ENCODE results near the gene COL5A2.

The COL5A2 gene

GRCh38 chr2:189057316-189057715 is 122.2 kb downstream of the COL5A2 start:
- Histone ChIP-seq H2AFZ (ENCODE audit: low read depth, low read length) (no peak overlapping the region), H3K9ac (ENCODE audit: low read length) (no peak overlapping the region), H4K20me1 (ENCODE audit: insufficient read depth, low read length) (no peaks in the 10 kb centered on the region), H3K36me3 (replicated peaks; ENCODE audit: low read depth, low read length) (no peaks in the 10 kb centered on the region), H3K27ac (ENCODE audit: low read length) (no peak overlapping the region), H3K4me1 (ENCODE audit: low read length) (no peaks in the 10 kb centered on the region), H3K4me3 (ENCODE audit: low read length) (no peak overlapping the region), H3K4me2 (ENCODE audit: low read length) (no peak overlapping the region), H3K27me3 (ENCODE audit: low read depth, low read length) (no peaks in the 10 kb centered on the region), H3K79me2 (ENCODE audit: low read length) (no peaks in the 10 kb centered on the region), H3K9me3 (ENCODE audit: insufficient read depth, low read length) (no peaks in the 10 kb centered on the region)
- TF ChIP-seq EZH2phosphoT487 (IDR thresholded peaks at IDR 0.05; ENCODE audit: low read depth) (no peak), CTCF (IDR thresholded peaks at IDR 0.05; ENCODE audit: low read depth, low read length) (no peak)

GRCh38 chr2:189056200-189057106 is 123.1 kb downstream of the COL5A2 start:
- H3K79me2 ChIP-seq (ENCODE audit: low read length), result no peaks in the 10 kb centered on the region
- no peak overlapping the region for H3K4me2 ChIP-seq (ENCODE audit: low read length)
- H3K4me1 ChIP-seq (ENCODE audit: low read length), result no peaks in the 10 kb centered on the region
- no peak for TF ChIP-seq EZH2phosphoT487 (IDR thresholded peaks at IDR 0.05; ENCODE audit: low read depth)
- no peak for TF ChIP-seq CTCF (IDR thresholded peaks at IDR 0.05; ENCODE audit: low read depth, low read length)
- H3K9me3 ChIP-seq (ENCODE audit: insufficient read depth, low read length), result no peaks in the 10 kb centered on the region
- H3K27me3 ChIP-seq (ENCODE audit: low read depth, low read length), result no peaks in the 10 kb centered on the region
- H2AFZ ChIP-seq (ENCODE audit: low read depth, low read length), result no peak overlapping the region
- no peak overlapping the region for H3K4me3 ChIP-seq (ENCODE audit: low read length)
- H3K9ac ChIP-seq (ENCODE audit: low read length), result no peak overlapping the region
- H4K20me1 ChIP-seq (ENCODE audit: insufficient read depth, low read length), result no peaks in the 10 kb centered on the region
- no peak overlapping the region for H3K27ac ChIP-seq (ENCODE audit: low read length)
- H3K36me3 ChIP-seq (replicated peaks; ENCODE audit: low read depth, low read length), result no peaks in the 10 kb centered on the region

GRCh38 chr2:189050165-189050712 is 129.3 kb downstream of the COL5A2 start:
- TF ChIP-seq EZH2phosphoT487 (IDR thresholded peaks at IDR 0.05; ENCODE audit: low read depth), result no peak
- no peak for TF ChIP-seq CTCF (IDR thresholded peaks at IDR 0.05; ENCODE audit: low read depth, low read length)
- H3K4me1 ChIP-seq (ENCODE audit: low read length), result no peaks in the 10 kb centered on the region
- no peak overlapping the region for H3K27ac ChIP-seq (ENCODE audit: low read length)

GRCh38 chr2:189049709-189050164 is 129.8 kb downstream of the COL5A2 start:
- no peak for TF ChIP-seq CTCF (IDR thresholded peaks at IDR 0.05; ENCODE audit: low read depth, low read length)
- TF ChIP-seq EZH2phosphoT487 (IDR thresholded peaks at IDR 0.05; ENCODE audit: low read depth), result no peak
- Histone ChIP-seq H3K4me3 (ENCODE audit: low read length) (no peak overlapping the region), H3K4me1 (ENCODE audit: low read length) (no peaks in the 10 kb centered on the region), H3K27me3 (ENCODE audit: low read depth, low read length) (no peaks in the 10 kb centered on the region), H2AFZ (ENCODE audit: low read depth, low read length) (no peak overlapping the region), H3K36me3 (replicated peaks; ENCODE audit: low read depth, low read length) (no peaks in the 10 kb centered on the region), H3K9ac (ENCODE audit: low read length) (no peak overlapping the region), H4K20me1 (ENCODE audit: insufficient read depth, low read length) (no peaks in the 10 kb centered on the region), H3K79me2 (ENCODE audit: low read length) (no peaks in the 10 kb centered on the region), H3K27ac (ENCODE audit: low read length) (no peak overlapping the region), H3K4me2 (ENCODE audit: low read length) (no peak overlapping the region), H3K9me3 (ENCODE audit: insufficient read depth, low read length) (no peaks in the 10 kb centered on the region)

More at GRCh38 chr2:189050165-189050712, 129.3 kb downstream of the COL5A2 start:
- Histone ChIP-seq H3K9me3 (ENCODE audit: insufficient read depth, low read length) (no peaks in the 10 kb centered on the region), H3K79me2 (ENCODE audit: low read length) (no peaks in the 10 kb centered on the region), H2AFZ (ENCODE audit: low read depth, low read length) (no peak overlapping the region), H3K27me3 (ENCODE audit: low read depth, low read length) (no peaks in the 10 kb centered on the region), H3K9ac (ENCODE audit: low read length) (no peak overlapping the region), H3K4me2 (ENCODE audit: low read length) (no peak overlapping the region), H4K20me1 (ENCODE audit: insufficient read depth, low read length) (no peaks in the 10 kb centered on the region), H3K4me3 (ENCODE audit: low read length) (no peak overlapping the region), H3K36me3 (replicated peaks; ENCODE audit: low read depth, low read length) (no peaks in the 10 kb centered on the region)
